ENCODE data around the gene CDYL.

DNA sequence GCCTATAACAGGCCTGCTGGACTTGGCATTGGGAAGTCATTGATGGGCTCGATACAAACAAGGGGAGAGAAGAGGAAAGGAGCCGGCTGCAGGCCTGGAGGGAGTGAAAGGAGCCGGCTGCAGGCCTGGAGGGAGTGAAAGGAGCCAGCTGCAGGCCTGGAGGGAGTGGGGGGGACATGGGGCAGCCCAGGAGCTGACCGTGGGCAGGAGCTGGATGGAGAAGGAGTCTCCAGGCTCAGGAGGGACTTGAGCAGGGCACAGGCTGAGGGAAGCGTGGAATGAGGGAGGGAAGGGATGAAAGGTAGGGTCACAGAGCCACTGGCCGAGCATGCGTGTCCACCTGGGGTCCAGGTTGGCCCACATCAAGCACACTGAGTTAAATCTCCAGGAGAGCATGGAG lies 195.6 kb downstream of the CDYL start:
- TF ChIP-seq NFIC (IDR thresholded peaks at IDR 0.05; ENCODE audit: borderline replicate concordance) (no peak), RCOR1 (IDR thresholded peaks at IDR 0.05; ENCODE audit: low read length) (no peak), EZH2phosphoT487 (IDR thresholded peaks at IDR 0.05; ENCODE audit: borderline replicate concordance, low read depth) (no peak), TCF12 (IDR thresholded peaks at IDR 0.05) (no peak), RXRA (IDR thresholded peaks at IDR 0.05; ENCODE audit: borderline replicate concordance, low read depth) (no peak)
- TF ChIP-seq, protein P1, sequence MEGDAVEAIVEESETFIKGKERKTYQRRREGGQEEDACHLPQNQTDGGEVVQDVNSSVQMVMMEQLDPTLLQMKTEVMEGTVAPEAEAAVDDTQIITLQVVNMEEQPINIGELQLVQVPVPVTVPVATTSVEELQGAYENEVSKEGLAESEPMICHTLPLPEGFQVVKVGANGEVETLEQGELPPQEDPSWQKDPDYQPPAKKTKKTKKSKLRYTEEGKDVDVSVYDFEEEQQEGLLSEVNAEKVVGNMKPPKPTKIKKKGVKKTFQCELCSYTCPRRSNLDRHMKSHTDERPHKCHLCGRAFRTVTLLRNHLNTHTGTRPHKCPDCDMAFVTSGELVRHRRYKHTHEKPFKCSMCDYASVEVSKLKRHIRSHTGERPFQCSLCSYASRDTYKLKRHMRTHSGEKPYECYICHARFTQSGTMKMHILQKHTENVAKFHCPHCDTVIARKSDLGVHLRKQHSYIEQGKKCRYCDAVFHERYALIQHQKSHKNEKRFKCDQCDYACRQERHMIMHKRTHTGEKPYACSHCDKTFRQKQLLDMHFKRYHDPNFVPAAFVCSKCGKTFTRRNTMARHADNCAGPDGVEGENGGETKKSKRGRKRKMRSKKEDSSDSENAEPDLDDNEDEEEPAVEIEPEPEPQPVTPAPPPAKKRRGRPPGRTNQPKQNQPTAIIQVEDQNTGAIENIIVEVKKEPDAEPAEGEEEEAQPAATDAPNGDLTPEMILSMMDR (IDR thresholded peaks at IDR 0.05), result no peak
- TF ChIP-seq, protein P2, sequence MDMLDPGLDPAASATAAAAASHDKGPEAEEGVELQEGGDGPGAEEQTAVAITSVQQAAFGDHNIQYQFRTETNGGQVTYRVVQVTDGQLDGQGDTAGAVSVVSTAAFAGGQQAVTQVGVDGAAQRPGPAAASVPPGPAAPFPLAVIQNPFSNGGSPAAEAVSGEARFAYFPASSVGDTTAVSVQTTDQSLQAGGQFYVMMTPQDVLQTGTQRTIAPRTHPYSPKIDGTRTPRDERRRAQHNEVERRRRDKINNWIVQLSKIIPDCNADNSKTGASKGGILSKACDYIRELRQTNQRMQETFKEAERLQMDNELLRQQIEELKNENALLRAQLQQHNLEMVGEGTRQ (IDR thresholded peaks at IDR 0.05; ENCODE audit: borderline replicate concordance, low read depth, low read length), result no peak
